Stimulated activated naive CD4-positive, alpha-beta T cell (primary cell): Measurements from ENCODE around the gene PHIP.
"Not testable (repeated sequence)": the region's sequence is repeated elsewhere in the genome, so short reads cannot be mapped to it uniquely, and the experiment has no call there.

Experiments
- DNase-seq, 6 experiments: peaks; one replicate each; lab custom pipeline; 2025; lab: John Stamatoyannopoulos, UW

Gene PHIP

GRCh38 chr6:79078075-79078969 is at the start of gene PHIP:
PHIP (minus strand) TSS chr6:79078254; CDS start chr6:79078068, 186 bp downstream.
- DNase-seq, result peak; percentile 88 to 99 (median 96)

GRCh38 chr6:79127660-79128059 is 49.6 kb upstream of the PHIP start:
- DNase-seq, result no peak

- no peak for DNase-seq
Measured at GRCh38 chr6:79119217-79119616, 41.2 kb upstream of the PHIP start.

GRCh38 chr6:79117752-79118151 is 39.7 kb upstream of the PHIP start:
- no peak for DNase-seq

GRCh38 chr6:79115553-79116182 is 37.6 kb upstream of the PHIP start:
- no peak for DNase-seq

- no peak for DNase-seq
Measured at GRCh38 chr6:79111549-79111948, 33.5 kb upstream of the PHIP start.

- no peak for DNase-seq
Measured at GRCh38 chr6:79101164-79101563, 23.1 kb upstream of the PHIP start.

- no peak for DNase-seq
Measured at GRCh38 chr6:79100304-79100703, 22.2 kb upstream of the PHIP start.

- DNase-seq, result no peak
Measured at GRCh38 chr6:79094938-79095337, 16.9 kb upstream of the PHIP start.

GRCh38 chr6:79091801-79092200 is 13.7 kb upstream of the PHIP start:
- DNase-seq, result not testable (repeated sequence)

- no peak for DNase-seq
Measured at GRCh38 chr6:79089552-79090404, 11.7 kb upstream of the PHIP start.

GRCh38 chr6:79084693-79085092 is 6.6 kb upstream of the PHIP start:
- no peak for DNase-seq

GRCh38 chr6:79082304-79082703 is 4.2 kb upstream of the PHIP start:
- no peak for DNase-seq

- DNase-seq, result no peak
Measured at GRCh38 chr6:79081663-79082062, 3.6 kb upstream of the PHIP start.

GRCh38 chr6:79079561-79080041 is 1.5 kb upstream of the PHIP start:
- no peak for DNase-seq

GRCh38 chr6:79077715-79078074 is 359 bp downstream of the PHIP start:
- DNase-seq, result peak in 2 of 6 experiments; percentile 53 to 65

- peak; percentile 73 to 94 (median 86) for DNase-seq
Measured at GRCh38 chr6:79076782-79077641, 1.0 kb downstream of the PHIP start.

GRCh38 chr6:79076160-79076559 is 1.9 kb downstream of the PHIP start:
- DNase-seq, result peak in 1 of 6 experiments; percentile 25

GRCh38 chr6:79073888-79074287 is 4.2 kb downstream of the PHIP start:
- no peak for DNase-seq

GRCh38 chr6:79072640-79073181 is 5.3 kb downstream of the PHIP start:
- no peak for DNase-seq

- DNase-seq, result no peak
Measured at GRCh38 chr6:79071547-79071946, 6.5 kb downstream of the PHIP start.
